Osteoblast (primary cell): Measurements from ENCODE around the gene IFI30. TPM values are rescaled to one million over a fixed set of nuclear protein-coding genes. Genes with fewer than 3 reads are reported as not detected.

Source experiments
- DNase-seq: peaks from one replicate; pipeline ENCODE4 v3.0.0; 2011; ENCODE audit warnings: low spot score, mixed read lengths; ENCODE audit not compliant: insufficient read length; ENCODE audit errors: missing footprints
- H2AFZ ChIP-seq: 2 replicates; pipeline ENCODE4 v1.6.0; 2011; ENCODE audit warnings: mild to moderate bottlenecking, low read length
- H3K27ac ChIP-seq: 2 replicates; pipeline ENCODE4 v1.5.1; 2011; ENCODE audit warnings: mild to moderate bottlenecking, low read depth, low read length, moderate library complexity
- H3K27me3 ChIP-seq: 2 replicates; pipeline ENCODE4 v1.6.0; 2012; ENCODE audit warnings: mild to moderate bottlenecking, control low read depth, inconsistent platforms, low read length, moderate library complexity; ENCODE audit not compliant: insufficient read depth
- H3K36me3 ChIP-seq: 2 replicates; pipeline ENCODE4 v1.5.1; 2011; ENCODE audit warnings: mild to moderate bottlenecking, low read length, control low read depth, moderate library complexity; ENCODE audit not compliant: insufficient read depth
- H3K4me1 ChIP-seq: 2 replicates; pipeline ENCODE4 v1.5.1; 2011; ENCODE audit warnings: mild to moderate bottlenecking, low read length, control low read depth, moderate library complexity; ENCODE audit not compliant: insufficient read depth
- H3K4me2 ChIP-seq: 2 replicates; pipeline ENCODE4 v1.6.0; 2011; ENCODE audit warnings: mild to moderate bottlenecking, low read length; ENCODE audit not compliant: insufficient read depth
- H3K4me3 ChIP-seq: fragments of 200-600 bp; sonication (generic); 3 replicates; pipeline ENCODE4 v1.5.1; 2012; ENCODE audit warnings: mild to moderate bottlenecking, low read length, inconsistent platforms; ENCODE audit not compliant: insufficient read depth
- H3K79me2 ChIP-seq: 2 replicates; pipeline ENCODE4 v1.6.0; 2012; ENCODE audit warnings: mild to moderate bottlenecking, low read length, control low read depth, inconsistent platforms; ENCODE audit not compliant: insufficient read depth
- H3K9me3 ChIP-seq: 2 replicates; pipeline ENCODE4 v1.5.1; 2011; ENCODE audit warnings: low read depth, low read length, control low read depth
- H4K20me1 ChIP-seq: 2 replicates; pipeline ENCODE4 v1.6.0; 2012; ENCODE audit warnings: mild to moderate bottlenecking, low read length, control low read depth; ENCODE audit not compliant: insufficient read depth
- CTCF ChIP-seq: IDR thresholded peaks from 2 replicates; pipeline ENCODE4 v1.5.1; 2011; ENCODE audit warnings: mild to moderate bottlenecking, low read depth, low read length, moderate library complexity; ENCODE audit errors: extremely low read depth
- total RNA-seq: library from RNA; depleted of rRNA; stranded (reverse); fragments of >200 nt; gene quantifications from 2 replicates; pipeline ENCODE4 v1.2.3, GENCODE V29; 2012

The IFI30 gene
- total RNA-seq, 1 donor = 110 TPM

GRCh38 chr19:18174983-18175382, 1.4 kb downstream of the IFI30 start:
- Histone ChIP-seq H3K27ac (no peak overlapping the region), H3K9me3 (no peaks in the 10 kb centered on the region), H3K36me3 (no peaks in the 10 kb centered on the region), H3K27me3 (no peaks in the 10 kb centered on the region), H3K4me3 (no peak overlapping the region), H3K4me2 (peak overlapping the region; percentile 87), H3K4me1 (peaks cover 23% of the 10 kb centered on the region), H3K79me2 (peaks cover 4% of the 10 kb centered on the region), H4K20me1 (no peaks in the 10 kb centered on the region), H2AFZ (no peak overlapping the region)
- peak; percentile 26 for DNase-seq
- TF ChIP-seq CTCF = no peak

- Histone ChIP-seq H3K27ac (no peak overlapping the region), H3K4me3 (no peak overlapping the region), H3K36me3 (no peaks in the 10 kb centered on the region), H3K27me3 (no peaks in the 10 kb centered on the region), H3K4me2 (no peak overlapping the region), H3K79me2 (peaks cover 4% of the 10 kb centered on the region), H3K4me1 (peaks cover 15% of the 10 kb centered on the region), H3K9me3 (no peaks in the 10 kb centered on the region), H2AFZ (no peak overlapping the region), H4K20me1 (no peaks in the 10 kb centered on the region)
- TF ChIP-seq CTCF = no peak
- DNase-seq = peak; percentile 52
Measured at GRCh38 chr19:18176367-18177310, 3.0 kb downstream of the IFI30 start.

GRCh38 chr19:18179957-18180356, 6.3 kb downstream of the IFI30 start:
- Histone ChIP-seq H3K4me3 (no peak overlapping the region), H3K27ac (no peak overlapping the region)
- no peak for TF ChIP-seq CTCF

GRCh38 chr19:18183529-18183928, 9.9 kb downstream of the IFI30 start:
- no peaks in the 10 kb centered on the region for H3K4me1 ChIP-seq
- no peaks in the 10 kb centered on the region for H3K27me3 ChIP-seq
- H4K20me1 ChIP-seq = no peaks in the 10 kb centered on the region
- no peak overlapping the region for H3K27ac ChIP-seq
- H2AFZ ChIP-seq = no peak overlapping the region
- no peak for TF ChIP-seq CTCF
- no peaks in the 10 kb centered on the region for H3K9me3 ChIP-seq
- no peak overlapping the region for H3K4me3 ChIP-seq
- H3K4me2 ChIP-seq = no peak overlapping the region
- no peaks in the 10 kb centered on the region for H3K36me3 ChIP-seq
- no peak for DNase-seq
- no peaks in the 10 kb centered on the region for H3K79me2 ChIP-seq

More at GRCh38 chr19:18179957-18180356, 6.3 kb downstream of the IFI30 start:
- DNase-seq = peak; percentile 32
- Histone ChIP-seq H3K4me1 (no peaks in the 10 kb centered on the region), H3K79me2 (peaks cover 3% of the 10 kb centered on the region), H3K36me3 (no peaks in the 10 kb centered on the region), H4K20me1 (no peaks in the 10 kb centered on the region), H2AFZ (no peak overlapping the region), H3K9me3 (no peaks in the 10 kb centered on the region), H3K27me3 (no peaks in the 10 kb centered on the region), H3K4me2 (no peak overlapping the region)
